ENCODE measurements around the gene GRB10. TPM values are rescaled to one million over a fixed set of nuclear protein-coding genes. Genes with fewer than 3 reads are reported as not detected.

Gene GRB10
- total RNA-seq, 1 donor from 2014 or later, result 67.7 TPM

- no peak for DNase-seq (ENCODE audit: low read depth)
- TF ChIP-seq CTCF (IDR thresholded peaks at IDR 0.05; ENCODE audit: insufficient read depth, low read length, severe bottlenecking), result no peak
- Histone ChIP-seq H3K4me3 (ENCODE audit: low read depth, low read length) (no peak overlapping the region), H3K27me3 (ENCODE audit: control insufficient read depth, insufficient read depth, low read length) (no peaks in the 10 kb centered on the region), H3K36me3 (ENCODE audit: control insufficient read depth, insufficient read depth, low read length) (peaks cover 8% of the 10 kb centered on the region)
- FAIRE-seq, result no peak
Observed at GRCh38 chr7:50674896-50675835, 107.5 kb downstream of the GRB10 start.

DNA sequence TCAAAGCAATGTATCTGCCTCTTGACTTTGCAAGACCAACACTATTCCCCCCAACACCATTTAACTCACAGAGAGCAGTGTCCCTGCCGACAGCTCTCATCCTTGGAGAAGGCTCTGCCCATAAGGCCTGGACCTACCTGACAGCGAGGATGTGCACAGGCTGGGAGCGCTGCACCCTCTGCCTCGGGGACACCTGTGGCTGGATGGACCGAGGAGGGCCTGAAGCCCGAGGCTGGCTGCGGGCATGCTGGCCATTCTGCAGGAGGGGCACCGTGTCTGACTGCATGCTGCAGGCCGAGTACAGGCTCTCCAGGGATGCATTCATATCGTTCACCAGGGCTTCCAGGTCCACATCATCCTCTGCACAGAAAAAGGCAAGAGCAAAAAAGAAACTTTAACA is 108.4 kb downstream of the GRB10 start:
- peaks cover 13% of the 10 kb centered on the region for H3K36me3 ChIP-seq (ENCODE audit: control insufficient read depth, insufficient read depth, low read length)
- no peak for DNase-seq (ENCODE audit: low read depth)
- no peak for FAIRE-seq
- no peak overlapping the region for H3K4me3 ChIP-seq (ENCODE audit: low read depth, low read length)
- no peak for TF ChIP-seq CTCF (IDR thresholded peaks at IDR 0.05; ENCODE audit: insufficient read depth, low read length, severe bottlenecking)
- no peaks in the 10 kb centered on the region for H3K27me3 ChIP-seq (ENCODE audit: control insufficient read depth, insufficient read depth, low read length)

- FAIRE-seq (no peak), DNase-seq (ENCODE audit: low read depth) (no peak)
- Histone ChIP-seq H3K27me3 (ENCODE audit: control insufficient read depth, insufficient read depth, low read length) (no peaks in the 10 kb centered on the region), H3K36me3 (ENCODE audit: control insufficient read depth, insufficient read depth, low read length) (peaks cover 14% of the 10 kb centered on the region), H3K4me3 (ENCODE audit: low read depth, low read length) (no peak overlapping the region)
- TF ChIP-seq CTCF (IDR thresholded peaks at IDR 0.05; ENCODE audit: insufficient read depth, low read length, severe bottlenecking), result no peak
Observed at GRCh38 chr7:50673096-50673495, 109.6 kb downstream of the GRB10 start.

DNA sequence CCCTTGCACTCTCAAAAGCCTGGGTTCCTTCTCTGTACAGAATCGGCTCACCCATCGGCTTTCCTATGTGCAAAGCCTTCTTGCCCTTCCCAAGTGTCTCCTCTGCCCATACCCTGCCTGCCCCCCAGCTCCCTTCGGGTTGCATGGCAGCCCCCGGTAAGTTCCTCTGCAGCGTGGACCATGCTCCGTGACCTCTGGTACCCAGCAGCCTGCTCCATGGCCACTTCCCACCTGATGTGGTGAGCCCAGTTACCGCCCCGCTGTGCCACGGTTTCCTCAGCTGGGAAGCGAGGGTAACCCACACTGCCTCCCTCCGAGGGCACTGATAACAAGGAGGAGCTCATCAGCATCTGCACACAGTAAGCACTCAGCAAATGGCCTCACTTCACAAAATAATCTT is 110.7 kb downstream of the GRB10 start:
- Histone ChIP-seq H3K27me3 (ENCODE audit: control insufficient read depth, insufficient read depth, low read length) (no peaks in the 10 kb centered on the region), H3K4me3 (ENCODE audit: low read depth, low read length) (no peak overlapping the region), H3K36me3 (ENCODE audit: control insufficient read depth, insufficient read depth, low read length) (peaks cover 16% of the 10 kb centered on the region)
- FAIRE-seq (peak; percentile 36), DNase-seq (ENCODE audit: low read depth) (no peak)
- TF ChIP-seq CTCF (IDR thresholded peaks at IDR 0.05; ENCODE audit: insufficient read depth, low read length, severe bottlenecking), result no peak

GRCh38 chr7:50671386-50671785 is 111.3 kb downstream of the GRB10 start:
- DNase-seq (ENCODE audit: low read depth) (no peak), FAIRE-seq (no peak)
- H3K4me3 ChIP-seq (ENCODE audit: low read depth, low read length), result no peak overlapping the region
- peaks cover 16% of the 10 kb centered on the region for H3K36me3 ChIP-seq (ENCODE audit: control insufficient read depth, insufficient read depth, low read length)
- TF ChIP-seq CTCF (IDR thresholded peaks at IDR 0.05; ENCODE audit: insufficient read depth, low read length, severe bottlenecking), result no peak
- H3K27me3 ChIP-seq (ENCODE audit: control insufficient read depth, insufficient read depth, low read length), result no peaks in the 10 kb centered on the region

Measured in bronchial epithelial cell (primary cell).